Neural cell (in vitro differentiated cells): ENCODE measurements around the gene ADGRL4. TPM values are rescaled to one million over a fixed set of nuclear protein-coding genes. Genes with fewer than 3 reads are reported as not detected.

Experiments used
- H2AFZ ChIP-seq: fragments of 200-600, 300-800 bp; sonication (generic), shearing (Covaris generic); 2 replicates; pipeline ENCODE4 v1.6.0; 2014; ENCODE audit warnings: low read depth, mild to moderate bottlenecking, antibody characterized with exemption, low read length, moderate library complexity
- H3F3A ChIP-seq: fragments of 200-600 bp; shearing (Covaris generic); 2 replicates; pipeline ENCODE4 v1.6.1; 2016; ENCODE audit warnings: mild to moderate bottlenecking, moderate library complexity, mixed read lengths, antibody characterized with exemption, low read length; ENCODE audit not compliant: insufficient read depth, poor library complexity, severe bottlenecking
- H3K27ac ChIP-seq: fragments of 200-600, 300-800 bp; sonication (generic), shearing (Covaris generic); 2 replicates; pipeline ENCODE4 v1.5.1; 2014; ENCODE audit warnings: mild to moderate bottlenecking, low read length, moderate library complexity
- H3K27me3 ChIP-seq: fragments of 300-800, 200-600 bp; sonication (generic), shearing (Covaris generic); 2 replicates; pipeline ENCODE4 v1.6.0; 2014; ENCODE audit warnings: mild to moderate bottlenecking, low read depth, low read length, moderate library complexity; ENCODE audit not compliant: insufficient read depth
- H3K36me3 ChIP-seq: fragments of 300-800, 200-600 bp; sonication (generic), shearing (Covaris generic); 2 replicates; pipeline ENCODE4 v1.5.1; 2014; ENCODE audit warnings: mild to moderate bottlenecking, antibody characterized with exemption, low read length, moderate library complexity; ENCODE audit not compliant: insufficient read depth
- H3K4me2 ChIP-seq: fragments of 300-800, 200-600 bp; sonication (generic), shearing (Covaris generic); 2 replicates; pipeline ENCODE4 v1.6.0; 2014; ENCODE audit warnings: mild to moderate bottlenecking, low read length
- H3K4me3 ChIP-seq: fragments of 300-800, 200-600 bp; sonication (generic), shearing (Covaris generic); 2 replicates; pipeline ENCODE4 v1.5.1; 2014; ENCODE audit warnings: mild to moderate bottlenecking, low read length, moderate library complexity
- H3K79me2 ChIP-seq: fragments of 200-600 bp; shearing (Covaris generic); replicated peaks from 2 replicates; pipeline ENCODE4 v1.6.0; 2014; ENCODE audit warnings: mild to moderate bottlenecking, low read length, moderate library complexity; ENCODE audit not compliant: insufficient read depth
- H3K9ac ChIP-seq: fragments of 300-800, 200-600 bp; sonication (generic), shearing (Covaris generic); 2 replicates; pipeline ENCODE4 v1.6.1; 2016; ENCODE audit warnings: mild to moderate bottlenecking, low read length, mixed read lengths
- H3K9me2 ChIP-seq: fragments of 200-600 bp; shearing (Covaris generic); 2 replicates; pipeline ENCODE4 v1.6.1; 2016; ENCODE audit warnings: mild to moderate bottlenecking, low read length, mixed read lengths; ENCODE audit not compliant: insufficient read depth
- H3K9me3 ChIP-seq: fragments of 200-600, 300-800 bp; sonication (generic), shearing (Covaris generic); 2 replicates; pipeline ENCODE4 v1.6.1; 2016; ENCODE audit warnings: mild to moderate bottlenecking, mixed run types, low read length, moderate library complexity, mixed read lengths
- H4K20me1 ChIP-seq: fragments of 200-600 bp; shearing (Covaris generic); 2 replicates; pipeline ENCODE4 v1.6.1; 2016; ENCODE audit warnings: mild to moderate bottlenecking, mixed run types; ENCODE audit not compliant: insufficient read depth
- CTCF ChIP-seq: fragments of 450-650 bp; IDR thresholded peaks from 2 replicates; pipeline ENCODE4 v1.5.1; 2014; ENCODE audit warnings: antibody characterized with exemption, mild to moderate bottlenecking, moderate library complexity; ENCODE audit not compliant: poor library complexity, severe bottlenecking
- EP300 ChIP-seq: fragments of 450-650 bp; conservative IDR thresholded peaks from 2 replicates; pipeline ENCODE4 v1.6.1; 2014; ENCODE audit warnings: antibody characterized with exemption, mild to moderate bottlenecking, moderate library complexity; ENCODE audit not compliant: poor library complexity, severe bottlenecking
- EZH2 ChIP-seq: fragments of 200-600, 300-800 bp; shearing (Covaris generic), sonication (generic); IDR thresholded peaks from 2 replicates; pipeline ENCODE4 v1.6.1; 2014; ENCODE audit warnings: antibody characterized with exemption, low read length, borderline replicate concordance, mild to moderate bottlenecking; ENCODE audit not compliant: insufficient read depth, poor library complexity, severe bottlenecking
- MXI1 ChIP-seq: fragments of 450-650 bp; conservative IDR thresholded peaks from 2 replicates; pipeline ENCODE4 v1.6.1; 2014; ENCODE audit warnings: antibody characterized with exemption, mild to moderate bottlenecking; ENCODE audit not compliant: poor library complexity, severe bottlenecking
- POLR2AphosphoS5 ChIP-seq: IDR thresholded peaks from 2 replicates; pipeline ENCODE4 v1.6.1; 2012
- RAD21 ChIP-seq: fragments of 450-650 bp; conservative IDR thresholded peaks from 2 replicates; pipeline ENCODE4 v1.6.1; 2014; ENCODE audit warnings: antibody characterized with exemption, mild to moderate bottlenecking, moderate library complexity
- SMC3 ChIP-seq: fragments of 450-650 bp; conservative IDR thresholded peaks from 2 replicates; pipeline ENCODE4 v1.6.1; 2014; ENCODE audit warnings: antibody characterized with exemption, mild to moderate bottlenecking, moderate library complexity; ENCODE audit not compliant: poor library complexity
- TAF1 ChIP-seq: IDR thresholded peaks from 2 replicates; pipeline ENCODE4 v1.6.1; 2012; ENCODE audit warnings: low read depth
- polyA plus RNA-seq: library from polyadenylated mRNA; depleted of rRNA; stranded (reverse); fragments of >200 nt; gene quantifications from 2 replicates; pipeline ENCODE4 v1.2.3, GENCODE V29; 2014
- TF ChIP-seq, protein P1 (sequence below): IDR thresholded peaks from 2 replicates; pipeline ENCODE4 v1.6.1; 2012; ENCODE audit warnings: borderline replicate concordance

Gene ADGRL4
- polyA plus RNA-seq, 1 donor from 2014 or later = 0.12 TPM

DNA sequence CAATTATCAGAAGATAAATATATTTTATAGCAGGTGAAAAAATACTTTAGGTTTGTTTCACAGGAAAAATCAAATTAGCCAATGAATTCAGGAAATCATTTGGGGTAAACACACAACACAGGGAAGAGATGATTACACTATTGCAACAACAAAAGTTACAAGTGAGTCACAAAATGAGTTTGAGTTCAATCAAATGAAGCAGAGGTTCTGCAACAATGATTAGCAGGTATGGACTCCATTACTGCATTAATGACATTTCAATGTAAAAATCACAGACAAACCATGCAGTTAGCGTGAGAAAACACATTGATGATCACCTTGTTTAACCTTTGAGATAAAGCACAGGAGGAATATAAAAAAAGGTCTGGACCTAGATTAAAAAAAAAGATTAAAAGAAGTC lies 9.7 kb downstream of the ADGRL4 start:
- H2AFZ ChIP-seq = no peak overlapping the region
- no peaks in the 10 kb centered on the region for H3K9me2 ChIP-seq
- H3K27ac ChIP-seq = no peak overlapping the region
- no peaks in the 10 kb centered on the region for H3F3A ChIP-seq
- H3K79me2 ChIP-seq = no peaks in the 10 kb centered on the region
- no peak for TF ChIP-seq EP300
- no peak for TF ChIP-seq EZH2
- no peaks in the 10 kb centered on the region for H3K36me3 ChIP-seq
- no peak overlapping the region for H3K4me2 ChIP-seq
- H3K27me3 ChIP-seq = no peaks in the 10 kb centered on the region
- H3K9me3 ChIP-seq = no peaks in the 10 kb centered on the region
- H3K9ac ChIP-seq = no peak overlapping the region
- no peak overlapping the region for H3K4me3 ChIP-seq
- no peaks in the 10 kb centered on the region for H4K20me1 ChIP-seq

GRCh38 chr1:78987042-78987441 lies 19.5 kb downstream of the ADGRL4 start:
- TF ChIP-seq POLR2AphosphoS5 (no peak), TAF1 (no peak), MXI1 (no peak), SMC3 (no peak), EZH2 (no peak)
- no peaks in the 10 kb centered on the region for H3F3A ChIP-seq

DNA sequence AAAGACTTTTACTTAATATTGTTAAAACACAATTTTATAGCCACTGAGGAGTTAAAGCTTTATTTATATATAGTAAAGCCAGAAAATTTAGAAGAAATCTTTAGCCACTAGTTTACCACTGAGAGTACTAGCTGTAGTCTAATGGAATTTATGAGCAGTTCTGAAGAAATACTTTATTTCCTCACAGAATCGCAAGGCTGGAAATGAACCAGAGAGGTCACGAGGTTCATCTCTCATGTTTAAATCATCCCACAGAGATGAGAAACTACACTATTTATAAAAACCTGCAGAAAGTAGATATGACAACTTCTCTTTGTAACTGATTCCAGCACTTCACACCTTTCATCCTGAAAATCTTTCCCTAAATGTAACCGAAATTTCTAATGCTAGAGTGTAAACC lies 26.0 kb downstream of the ADGRL4 start:
- H3K9me2 ChIP-seq = no peaks in the 10 kb centered on the region
- no peak overlapping the region for H3K4me3 ChIP-seq
- no peak overlapping the region for H3K4me2 ChIP-seq
- TF ChIP-seq RAD21 (no peak), SMC3 (no peak), EZH2 (no peak), MXI1 (no peak), POLR2AphosphoS5 (no peak), EP300 (no peak), TAF1 (no peak), CTCF (no peak)
- TF ChIP-seq, protein P1, sequence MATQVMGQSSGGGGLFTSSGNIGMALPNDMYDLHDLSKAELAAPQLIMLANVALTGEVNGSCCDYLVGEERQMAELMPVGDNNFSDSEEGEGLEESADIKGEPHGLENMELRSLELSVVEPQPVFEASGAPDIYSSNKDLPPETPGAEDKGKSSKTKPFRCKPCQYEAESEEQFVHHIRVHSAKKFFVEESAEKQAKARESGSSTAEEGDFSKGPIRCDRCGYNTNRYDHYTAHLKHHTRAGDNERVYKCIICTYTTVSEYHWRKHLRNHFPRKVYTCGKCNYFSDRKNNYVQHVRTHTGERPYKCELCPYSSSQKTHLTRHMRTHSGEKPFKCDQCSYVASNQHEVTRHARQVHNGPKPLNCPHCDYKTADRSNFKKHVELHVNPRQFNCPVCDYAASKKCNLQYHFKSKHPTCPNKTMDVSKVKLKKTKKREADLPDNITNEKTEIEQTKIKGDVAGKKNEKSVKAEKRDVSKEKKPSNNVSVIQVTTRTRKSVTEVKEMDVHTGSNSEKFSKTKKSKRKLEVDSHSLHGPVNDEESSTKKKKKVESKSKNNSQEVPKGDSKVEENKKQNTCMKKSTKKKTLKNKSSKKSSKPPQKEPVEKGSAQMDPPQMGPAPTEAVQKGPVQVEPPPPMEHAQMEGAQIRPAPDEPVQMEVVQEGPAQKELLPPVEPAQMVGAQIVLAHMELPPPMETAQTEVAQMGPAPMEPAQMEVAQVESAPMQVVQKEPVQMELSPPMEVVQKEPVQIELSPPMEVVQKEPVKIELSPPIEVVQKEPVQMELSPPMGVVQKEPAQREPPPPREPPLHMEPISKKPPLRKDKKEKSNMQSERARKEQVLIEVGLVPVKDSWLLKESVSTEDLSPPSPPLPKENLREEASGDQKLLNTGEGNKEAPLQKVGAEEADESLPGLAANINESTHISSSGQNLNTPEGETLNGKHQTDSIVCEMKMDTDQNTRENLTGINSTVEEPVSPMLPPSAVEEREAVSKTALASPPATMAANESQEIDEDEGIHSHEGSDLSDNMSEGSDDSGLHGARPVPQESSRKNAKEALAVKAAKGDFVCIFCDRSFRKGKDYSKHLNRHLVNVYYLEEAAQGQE = no peak
- no peak overlapping the region for H2AFZ ChIP-seq
- H4K20me1 ChIP-seq = no peaks in the 10 kb centered on the region
- no peaks in the 10 kb centered on the region for H3K36me3 ChIP-seq
- no peak overlapping the region for H3K27ac ChIP-seq
- H3F3A ChIP-seq = no peaks in the 10 kb centered on the region
- no peaks in the 10 kb centered on the region for H3K9me3 ChIP-seq
- no peaks in the 10 kb centered on the region for H3K27me3 ChIP-seq
- H3K79me2 ChIP-seq = no peaks in the 10 kb centered on the region
- no peak overlapping the region for H3K9ac ChIP-seq

More at GRCh38 chr1:78987042-78987441, 19.5 kb downstream of the ADGRL4 start:
- H3K36me3 ChIP-seq = no peaks in the 10 kb centered on the region
- no peaks in the 10 kb centered on the region for H4K20me1 ChIP-seq
- H3K4me3 ChIP-seq = no peak overlapping the region
- H3K79me2 ChIP-seq = no peaks in the 10 kb centered on the region
- H3K9ac ChIP-seq = no peak overlapping the region
- H3K9me2 ChIP-seq = no peaks in the 10 kb centered on the region
- no peaks in the 10 kb centered on the region for H3K27me3 ChIP-seq
- H3K27ac ChIP-seq = no peak overlapping the region
- H2AFZ ChIP-seq = no peak overlapping the region
- H3K4me2 ChIP-seq = no peak overlapping the region
- no peaks in the 10 kb centered on the region for H3K9me3 ChIP-seq
